ENCODE measurements around the gene RRM1.

GRCh38 chr11:4186464-4187054 is 92.0 kb downstream of the RRM1 start:
- no peak for TF ChIP-seq CTCF (IDR thresholded peaks at IDR 0.05)
- no peak for TF ChIP-seq POLR2A (IDR thresholded peaks at IDR 0.05)

Measured in ovary (tissue), 3 donors.